Measurements from ENCODE around the gene MAP2K6.

GRCh38 chr17:69447726-69448125 lies 33.2 kb downstream of the MAP2K6 start:
- TF ChIP-seq EGR1 (IDR thresholded peaks at IDR 0.05; ENCODE audit: borderline replicate concordance in 1 of 2, low read depth in 2 of 2, low read length in 2 of 2): no peak
- no peak for TF ChIP-seq CBFB (IDR thresholded peaks at IDR 0.05; ENCODE audit: low read depth)
- TF ChIP-seq EED (IDR thresholded peaks at IDR 0.05; ENCODE audit: low read depth): no peak
- no peak for TF ChIP-seq IKZF2 (IDR thresholded peaks at IDR 0.05)
- TF ChIP-seq POLR2A (IDR thresholded peaks at IDR 0.05; ENCODE audit: low read depth, low read length): no peak
